CD4-positive, alpha-beta memory T cell (primary cell): ENCODE results near the gene DAB1. TPM values are rescaled to one million over a fixed set of nuclear protein-coding genes. Genes with fewer than 3 reads are reported as not detected.

ENCODE experiments used
- CTCF ChIA-PET: fragments of 350-600 bp; sonication (Branson Sonifier 250); formaldehyde crosslinking; loops from one replicate; lab custom pipeline; 2021; ENCODE audit warnings: inconsistent platforms; ENCODE audit not compliant: partially characterized antibody; lab: Charles Lee
- POLR2A ChIA-PET: fragments of 350-600 bp; sonication (Branson Sonifier 250); formaldehyde crosslinking; loops from one replicate; lab custom pipeline; 2021; ENCODE audit not compliant: partially characterized antibody; lab: Charles Lee
- DNase-seq, 5 donors: peaks; one replicate each; pipeline versions ENCODE4 v3.0.0 to v3.0.0-alpha.2; 2020 to 2022; ENCODE audit warnings: mixed read lengths in 1 of 5
- H3K27ac ChIP-seq: one replicate; pipeline ENCODE4 v1.7.0; 2013; ENCODE audit warnings: low read depth, low read length
- H3K27me3 ChIP-seq: 2 replicates; pipeline ENCODE4 v1.7.0; 2013; ENCODE audit warnings: mild to moderate bottlenecking, low read length, moderate library complexity; ENCODE audit not compliant: insufficient read depth
- H3K36me3 ChIP-seq: 2 replicates; pipeline ENCODE4 v1.7.0; 2013; ENCODE audit warnings: mild to moderate bottlenecking, low read length, moderate library complexity; ENCODE audit not compliant: insufficient read depth
- H3K4me1 ChIP-seq: 2 replicates; pipeline ENCODE4 v1.7.0; 2013; ENCODE audit warnings: mild to moderate bottlenecking, low read length, moderate library complexity; ENCODE audit not compliant: insufficient read depth
- H3K4me3 ChIP-seq, 2 donors: one replicate each; pipeline ENCODE4 v1.7.0; 2013; ENCODE audit warnings: low read length in 2 of 2, mild to moderate bottlenecking in 1 of 2
- H3K9me3 ChIP-seq, 2 donors: one replicate each; pipeline ENCODE4 v1.7.0; 2013; ENCODE audit warnings: low read length in 2 of 2, control low read depth in 1 of 2; ENCODE audit not compliant: control insufficient read depth in 1 of 2
- H3K27ac Mint-ChIP-seq, 7 donors: one replicate each; pipeline ENCODE4 v1.8.0; 2020 to 2021; ENCODE audit warnings: mixed read lengths in 7 of 7, mild to moderate bottlenecking in 6 of 7, inconsistent platforms in 3 of 7, moderate library complexity in 3 of 7
- H3K27me3 Mint-ChIP-seq, 2 donors: one replicate each; pipeline ENCODE4 v1.8.0; 2020 to 2021; ENCODE audit warnings: mixed read lengths in 2 of 2
- H3K36me3 Mint-ChIP-seq, 2 donors: one replicate each; pipeline ENCODE4 v1.8.0; 2020 to 2021; ENCODE audit warnings: mixed read lengths in 2 of 2, inconsistent platforms in 1 of 2, mild to moderate bottlenecking in 1 of 2
- H3K4me1 Mint-ChIP-seq, 4 donors: one replicate each; pipeline ENCODE4 v1.8.0; 2020 to 2021; ENCODE audit warnings: mixed read lengths in 4 of 4, mild to moderate bottlenecking in 1 of 4
- H3K4me3 Mint-ChIP-seq, 8 donors: one replicate each; pipeline ENCODE4 v1.8.0; 2020 to 2021; ENCODE audit warnings: mixed read lengths in 8 of 8, mild to moderate bottlenecking in 7 of 8, moderate library complexity in 6 of 8, inconsistent platforms in 3 of 8
- H3K9me3 Mint-ChIP-seq, 8 donors: one replicate each; pipeline ENCODE4 v1.8.0; 2020 to 2021; ENCODE audit warnings: mixed read lengths in 8 of 8, mild to moderate bottlenecking in 5 of 8, inconsistent platforms in 3 of 8, moderate library complexity in 1 of 8
- intact Hi-C: fragments of 100-400 bp; cut with micrococcal nuclease; formaldehyde crosslinking; loops from one replicate; pipeline ENCODE4 v1.15.1; 2023
- polyA plus RNA-seq, 2 donors: library from polyadenylated mRNA; unstranded; fragments of 300-500 nt; fragmentation: Illumina TruSeq; gene quantifications; one replicate each; pipeline ENCODE4 v1.2.3, GENCODE V29; 2021
- total RNA-seq, 2 experiments: library from RNA; stranded (reverse); gene quantifications; one replicate each; pipeline ENCODE4 v1.2.3, GENCODE V29; 2021

DAB1 gene
- total and polyA plus RNA-seq, 4 experiments from 2014 or later: 1.5 to 3.9 (median 3.2) TPM

GRCh38 chr1:57122031-57122430 is 301.8 kb downstream of the DAB1 start:
- H3K4me3 Mint-ChIP-seq: no peak overlapping the region
- ChIA-PET CTCF (no interaction called here), POLR2A (no interaction called here)
- no peaks in the 10 kb centered on the region for H3K27me3 Mint-ChIP-seq
- H3K9me3 Mint-ChIP-seq: peaks cover 0 to 2% (median 0%) of the 10 kb centered on the region in 8 donors
- H3K36me3 Mint-ChIP-seq: peaks cover 0 to 3% of the 10 kb centered on the region in 2 donors
- H3K4me1 Mint-ChIP-seq: no peaks in the 10 kb centered on the region
- intact Hi-C loops: no loop called here
- Histone ChIP-seq H3K4me1 (no peaks in the 10 kb centered on the region), H3K9me3 (no peaks in the 10 kb centered on the region), H3K36me3 (no peaks in the 10 kb centered on the region), H3K27ac (no peak overlapping the region), H3K27me3 (no peaks in the 10 kb centered on the region), H3K4me3 (no peak overlapping the region)
- DNase-seq: no peak
- no peak overlapping the region for H3K27ac Mint-ChIP-seq

DNA sequence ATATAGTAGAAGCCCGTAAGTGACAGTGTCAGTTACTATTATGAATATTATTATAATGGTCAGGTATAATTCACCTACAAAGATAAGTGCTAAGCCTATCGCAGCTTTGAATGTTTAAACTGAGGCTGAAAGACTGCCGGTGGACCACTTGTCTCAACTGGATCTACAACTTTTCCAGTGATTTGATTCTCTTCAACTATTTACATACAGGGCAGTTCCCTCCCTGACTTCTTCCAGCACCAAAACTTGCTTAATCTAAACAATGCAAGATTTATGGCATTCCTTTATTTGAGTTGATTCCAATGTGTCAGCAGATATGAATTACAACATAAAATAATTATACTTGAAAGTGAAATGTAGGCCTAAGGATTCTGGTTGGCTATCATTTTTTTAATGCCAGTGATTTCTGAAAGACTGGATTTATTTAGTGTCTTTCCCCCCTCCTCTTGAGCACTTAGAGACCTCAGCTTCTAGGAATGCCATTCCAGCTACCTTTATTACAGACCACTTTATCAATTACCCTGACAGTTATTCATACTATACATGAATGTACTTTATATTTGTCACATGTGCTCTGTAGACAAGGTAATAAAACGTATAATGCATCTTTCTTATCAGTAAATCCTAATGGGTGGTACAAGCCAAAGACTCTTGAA is 304.8 kb downstream of the DAB1 start:
- Mint-ChIP-seq H3K4me3 (no peak overlapping the region), H3K27me3 (no peaks in the 10 kb centered on the region), H3K27ac (no peak overlapping the region), H3K36me3 (peaks cover 0 to 3% of the 10 kb centered on the region in 2 donors), H3K9me3 (peaks cover 0 to 2% (median 0%) of the 10 kb centered on the region in 8 donors), H3K4me1 (no peaks in the 10 kb centered on the region)
- H3K4me3 ChIP-seq: no peak overlapping the region
- no peaks in the 10 kb centered on the region for H3K9me3 ChIP-seq
- H3K27me3 ChIP-seq: no peaks in the 10 kb centered on the region
- no peak for DNase-seq
- ChIA-PET CTCF (no interaction called here), POLR2A (no interaction called here)
- H3K27ac ChIP-seq: no peak overlapping the region
- H3K4me1 ChIP-seq: no peaks in the 10 kb centered on the region
- intact Hi-C loops: no loop called here
- no peaks in the 10 kb centered on the region for H3K36me3 ChIP-seq

- ChIA-PET POLR2A (no interaction called here), CTCF (no interaction called here)
- intact Hi-C loops: no loop called here
- Histone ChIP-seq H3K4me3 (no peak overlapping the region), H3K36me3 (no peaks in the 10 kb centered on the region), H3K4me1 (no peaks in the 10 kb centered on the region), H3K27me3 (no peaks in the 10 kb centered on the region), H3K27ac (no peak overlapping the region), H3K9me3 (no peaks in the 10 kb centered on the region)
- Mint-ChIP-seq H3K27ac (no peak overlapping the region), H3K4me3 (no peak overlapping the region), H3K27me3 (no peaks in the 10 kb centered on the region), H3K9me3 (peaks cover 0 to 2% (median 0%) of the 10 kb centered on the region in 8 donors), H3K36me3 (peaks cover 0 to 3% of the 10 kb centered on the region in 2 donors), H3K4me1 (no peaks in the 10 kb centered on the region)
- no peak for DNase-seq
Measured at GRCh38 chr1:57117753-57118152, 306.1 kb downstream of the DAB1 start.

GRCh38 chr1:57116871-57117270 is 307.0 kb downstream of the DAB1 start:
- Mint-ChIP-seq H3K27ac (no peak overlapping the region), H3K9me3 (peaks cover 0 to 2% (median 0%) of the 10 kb centered on the region in 8 donors), H3K27me3 (no peaks in the 10 kb centered on the region), H3K4me1 (no peaks in the 10 kb centered on the region), H3K36me3 (peaks cover 0 to 3% of the 10 kb centered on the region in 2 donors), H3K4me3 (no peak overlapping the region)
- H3K9me3 ChIP-seq: no peaks in the 10 kb centered on the region
- ChIA-PET CTCF (interaction anchor here (0.6 kb wide), 1 partner anchor 259 kb away, joined by 3 read pairs; no protein-coding TSS in a partner anchor), POLR2A (no interaction called here)
- H3K4me1 ChIP-seq: no peaks in the 10 kb centered on the region
- H3K27ac ChIP-seq: no peak overlapping the region
- no peaks in the 10 kb centered on the region for H3K36me3 ChIP-seq
- intact Hi-C loops: no loop called here
- no peak for DNase-seq
- H3K4me3 ChIP-seq: no peak overlapping the region
- no peaks in the 10 kb centered on the region for H3K27me3 ChIP-seq

DNA sequence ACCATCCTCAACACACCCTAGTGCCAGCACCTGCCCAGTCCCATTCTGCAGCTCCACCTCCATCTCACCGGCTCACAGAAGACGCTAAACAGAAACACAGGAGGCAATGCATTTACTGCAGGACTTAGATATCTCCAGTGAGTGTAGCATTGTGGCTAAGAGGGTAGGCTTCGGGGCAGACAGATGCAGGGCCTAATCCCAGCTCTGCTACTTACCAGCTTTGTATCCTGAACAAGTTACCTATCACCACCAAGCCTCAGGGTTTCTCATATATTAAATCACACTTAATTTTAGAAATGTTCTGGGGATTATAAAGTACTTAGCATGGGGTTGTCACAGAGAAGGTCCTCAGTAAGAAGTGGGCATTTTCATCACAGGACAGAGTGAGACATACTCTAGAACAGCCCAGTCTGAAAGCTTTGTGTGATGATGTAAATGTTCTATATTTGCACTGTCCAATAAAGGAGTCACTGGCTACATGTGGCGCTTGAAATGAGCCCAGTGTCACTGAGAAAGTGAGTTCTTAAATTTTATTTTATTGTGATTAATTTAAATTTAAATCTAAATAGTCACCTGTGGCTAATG is 308.7 kb downstream of the DAB1 start:
- Histone ChIP-seq H3K9me3 (no peaks in the 10 kb centered on the region), H3K27me3 (no peaks in the 10 kb centered on the region), H3K4me3 (no peak overlapping the region), H3K36me3 (no peaks in the 10 kb centered on the region), H3K27ac (no peak overlapping the region), H3K4me1 (no peaks in the 10 kb centered on the region)
- POLR2A ChIA-PET: no interaction called here
- no peak for DNase-seq
- CTCF ChIA-PET: interaction anchor here (0.8 kb wide), 1 partner anchor 10 kb away, joined by 3 read pairs; no protein-coding TSS in a partner anchor
- H3K4me1 Mint-ChIP-seq: no peaks in the 10 kb centered on the region
- no peak overlapping the region for H3K27ac Mint-ChIP-seq
- no peaks in the 10 kb centered on the region for H3K27me3 Mint-ChIP-seq
- no peaks in the 10 kb centered on the region for H3K36me3 Mint-ChIP-seq
- intact Hi-C loops: no loop called here
- H3K4me3 Mint-ChIP-seq: no peak overlapping the region
- peaks cover 0 to 1% (median 0%) of the 10 kb centered on the region in 8 donors for H3K9me3 Mint-ChIP-seq

GRCh38 chr1:57112148-57112547 is 311.7 kb downstream of the DAB1 start:
- Mint-ChIP-seq H3K4me1 (no peaks in the 10 kb centered on the region), H3K27me3 (no peaks in the 10 kb centered on the region), H3K36me3 (no peaks in the 10 kb centered on the region), H3K27ac (no peak overlapping the region), H3K9me3 (peaks cover 0 to 1% (median 0%) of the 10 kb centered on the region in 8 donors), H3K4me3 (no peak overlapping the region)
- Histone ChIP-seq H3K4me3 (no peak overlapping the region), H3K9me3 (no peaks in the 10 kb centered on the region), H3K27me3 (no peaks in the 10 kb centered on the region), H3K27ac (no peak overlapping the region), H3K36me3 (no peaks in the 10 kb centered on the region), H3K4me1 (no peaks in the 10 kb centered on the region)
- POLR2A ChIA-PET: no interaction called here
- intact Hi-C loops: no loop called here
- DNase-seq: no peak
- CTCF ChIA-PET: no interaction called here

DNA sequence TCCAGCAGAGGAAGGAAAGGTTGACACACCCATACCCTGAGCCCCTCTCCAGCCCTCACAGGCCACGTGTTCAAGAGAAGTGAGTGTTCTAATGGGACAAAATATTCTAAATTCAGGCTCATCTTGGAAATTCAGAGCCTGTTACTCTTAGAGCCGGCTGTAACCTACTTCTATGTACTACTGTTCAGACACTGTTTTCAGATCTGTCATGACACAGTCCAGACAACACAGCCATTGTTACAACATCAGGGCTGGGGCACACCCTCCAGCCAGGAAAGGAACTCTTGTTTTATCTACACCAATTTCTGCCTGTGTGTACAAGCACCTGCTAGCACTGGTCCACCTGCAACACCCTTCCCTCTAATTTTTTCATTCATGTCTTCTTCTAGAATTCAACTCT is 312.7 kb downstream of the DAB1 start:
- H3K4me3 Mint-ChIP-seq: no peak overlapping the region
- no peak for DNase-seq
- Histone ChIP-seq H3K4me1 (no peaks in the 10 kb centered on the region), H3K27ac (no peak overlapping the region), H3K9me3 (no peaks in the 10 kb centered on the region), H3K27me3 (no peaks in the 10 kb centered on the region), H3K36me3 (no peaks in the 10 kb centered on the region), H3K4me3 (no peak overlapping the region)
- peaks cover 0 to 1% (median 0%) of the 10 kb centered on the region in 8 donors for H3K9me3 Mint-ChIP-seq
- no peak overlapping the region for H3K27ac Mint-ChIP-seq
- no peaks in the 10 kb centered on the region for H3K27me3 Mint-ChIP-seq
- no peaks in the 10 kb centered on the region for H3K4me1 Mint-ChIP-seq
- H3K36me3 Mint-ChIP-seq: no peaks in the 10 kb centered on the region
- ChIA-PET POLR2A (no interaction called here), CTCF (no interaction called here)
- intact Hi-C loops: no loop called here
